GM18951 (cell line): ENCODE measurements around the gene VTI1A.

ENCODE experiments used
- POLR2A ChIP-seq: IDR thresholded peaks from 4 replicates; pipeline ENCODE4 v1.6.1; 2011; ENCODE audit warnings: mild to moderate bottlenecking; ENCODE audit not compliant: insufficient read length, insufficient read depth; ENCODE audit errors: extremely low read depth
- in situ Hi-C: fragments of 300-500 bp; cut with MboI; formaldehyde crosslinking; loops from one replicate; pipeline ENCODE4 v1.12.0; 2022; ENCODE audit warnings: low sequenced_read_pairs, mixed read lengths, inconsistent platforms; ENCODE audit not compliant: unreplicated experiment

VTI1A gene

GRCh38 chr10:112671743-112672142, 224.7 kb downstream of the VTI1A start:
- in situ Hi-C loops: no loop called here
- no peak for TF ChIP-seq POLR2A

- TF ChIP-seq POLR2A: no peak
- in situ Hi-C loops: no loop called here
These were observed 225.7 kb downstream of the VTI1A start for GRCh38 chr10:112672706-112673105.

- no peak for TF ChIP-seq POLR2A
- in situ Hi-C loops: no loop called here
These were observed 228.6 kb downstream of the VTI1A start for GRCh38 chr10:112675560-112676083.

- TF ChIP-seq POLR2A: no peak
- in situ Hi-C loops: no loop called here
These were observed 230.7 kb downstream of the VTI1A start for GRCh38 chr10:112677689-112678088.

- in situ Hi-C loops: no loop called here
- TF ChIP-seq POLR2A: no peak
These were observed 231.6 kb downstream of the VTI1A start for GRCh38 chr10:112678581-112678980.

- TF ChIP-seq POLR2A: no peak
- in situ Hi-C loops: no loop called here
These were observed 232.0 kb downstream of the VTI1A start for GRCh38 chr10:112678987-112679386.

GRCh38 chr10:112679392-112679791, 232.4 kb downstream of the VTI1A start:
- in situ Hi-C loops: no loop called here
- no peak for TF ChIP-seq POLR2A

GRCh38 chr10:112680586-112680985, 233.6 kb downstream of the VTI1A start:
- no peak for TF ChIP-seq POLR2A
- in situ Hi-C loops: no loop called here

- in situ Hi-C loops: no loop called here
- TF ChIP-seq POLR2A: no peak
These were observed 240.6 kb downstream of the VTI1A start for GRCh38 chr10:112687647-112688046.

GRCh38 chr10:112689327-112690072, 242.5 kb downstream of the VTI1A start:
- in situ Hi-C loops: no loop called here
- TF ChIP-seq POLR2A: no peak

- in situ Hi-C loops: no loop called here
- no peak for TF ChIP-seq POLR2A
These were observed 248.5 kb downstream of the VTI1A start for GRCh38 chr10:112695539-112695938.

GRCh38 chr10:112696592-112696991, 249.6 kb downstream of the VTI1A start:
- in situ Hi-C loops: no loop called here
- no peak for TF ChIP-seq POLR2A

- in situ Hi-C loops: no loop called here
- TF ChIP-seq POLR2A: no peak
These were observed 251.3 kb downstream of the VTI1A start for GRCh38 chr10:112698133-112698817.

GRCh38 chr10:112698818-112699164, 251.8 kb downstream of the VTI1A start:
- TF ChIP-seq POLR2A: no peak
- in situ Hi-C loops: no loop called here
